GM23338 (cell line): ENCODE results near the gene ANKH. TPM values are rescaled to one million over a fixed set of nuclear protein-coding genes. Genes with fewer than 3 reads are reported as not detected.

ENCODE experiments used
- ATAC-seq: fragments of 200-7000 bp; cut with Tn5 transposase; 3 replicates; pipeline ENCODE4 v1.9.1; 2020
- DNase-seq: peaks from one replicate; pipeline ENCODE4 v3.0.0-alpha.2; 2015; ENCODE audit warnings: low spot score
- H2AFZ ChIP-seq: fragments of 200-600 bp; sonication (generic); 2 replicates; pipeline ENCODE4 v1.8.0; 2016; ENCODE audit warnings: antibody characterized with exemption, mild to moderate bottlenecking, moderate library complexity
- H3F3A ChIP-seq: fragments of 200-600 bp; sonication (generic); replicated peaks from 2 replicates; pipeline ENCODE4 v1.8.0; 2017; ENCODE audit warnings: antibody characterized with exemption, mixed run types, low read depth
- H3K27ac ChIP-seq: fragments of 200-600 bp; sonication (generic); 2 replicates; pipeline ENCODE4 v1.6.1; 2016; ENCODE audit warnings: low read depth
- H3K27me3 ChIP-seq: fragments of 200-600 bp; sonication (generic); 2 replicates; pipeline ENCODE4 v1.8.0; 2016; ENCODE audit warnings: mild to moderate bottlenecking, mixed run types, moderate library complexity; ENCODE audit not compliant: insufficient read depth
- H3K36me3 ChIP-seq: fragments of 200-600 bp; sonication (generic); 2 replicates; pipeline ENCODE4 v1.8.0; 2016; ENCODE audit warnings: mild to moderate bottlenecking; ENCODE audit not compliant: insufficient read depth
- H3K4me1 ChIP-seq: fragments of 200-600 bp; sonication (generic); 2 replicates; pipeline ENCODE4 v1.8.0; 2016; ENCODE audit warnings: mild to moderate bottlenecking, moderate library complexity; ENCODE audit not compliant: insufficient read depth
- H3K4me2 ChIP-seq: fragments of 200-600 bp; sonication (generic); 2 replicates; pipeline ENCODE4 v1.7.1; 2017; ENCODE audit warnings: mixed run types
- H3K4me3 ChIP-seq: fragments of 200-600 bp; sonication (generic); 2 replicates; pipeline ENCODE4 v1.6.1; 2016; ENCODE audit warnings: mixed run types
- H3K79me2 ChIP-seq: fragments of 200-600 bp; sonication (generic); replicated peaks from 2 replicates; pipeline ENCODE4 v1.8.0; 2017; ENCODE audit warnings: mild to moderate bottlenecking; ENCODE audit not compliant: insufficient read depth
- H3K9me2 ChIP-seq: fragments of 200-600 bp; sonication (generic); 2 replicates; pipeline ENCODE4 v1.8.0; 2017; ENCODE audit not compliant: insufficient read depth
- H4K20me1 ChIP-seq: fragments of 200-600 bp; sonication (generic); replicated peaks from 2 replicates; pipeline ENCODE4 v1.8.0; 2017; ENCODE audit warnings: mild to moderate bottlenecking; ENCODE audit not compliant: insufficient read depth
- H3K27ac Mint-ChIP-seq: 2 replicates; pipeline ENCODE4 v1.8.0; 2020; ENCODE audit warnings: inconsistent platforms, mild to moderate bottlenecking, moderate library complexity, mixed read lengths
- H3K27me3 Mint-ChIP-seq: 3 replicates; pipeline ENCODE4 v1.8.0; 2022; ENCODE audit warnings: low read depth, mild to moderate bottlenecking, moderate library complexity, mixed read lengths, inconsistent platforms; ENCODE audit not compliant: insufficient read depth, poor library complexity
- H3K36me3 Mint-ChIP-seq: 3 replicates; pipeline ENCODE4 v1.8.0; 2021; ENCODE audit warnings: low read depth, mild to moderate bottlenecking, inconsistent platforms, moderate library complexity, mixed read lengths
- H3K4me1 Mint-ChIP-seq: 3 replicates; pipeline ENCODE4 v1.8.0; 2020; ENCODE audit warnings: mild to moderate bottlenecking, inconsistent platforms, mixed read lengths
- H3K4me3 Mint-ChIP-seq: 3 replicates; pipeline ENCODE4 v1.8.0; 2021; ENCODE audit warnings: moderate library complexity, mild to moderate bottlenecking, inconsistent platforms, mixed read lengths
- H3K9me3 Mint-ChIP-seq: 3 replicates; pipeline ENCODE4 v1.8.0; 2020; ENCODE audit warnings: moderate library complexity, mild to moderate bottlenecking, inconsistent platforms, mixed read lengths
- CREB1 ChIP-seq: fragments of 250-450 bp; sonication (Bioruptor Pico); IDR thresholded peaks from 2 replicates; pipeline ENCODE4 v1.5.0; 2020; ENCODE audit warnings: low read depth, mild to moderate bottlenecking, moderate library complexity
- CTCF ChIP-seq, 2 experiments: fragments of 200-600 bp in 1 of 2; sonication (generic) in 1 of 2; conservative IDR thresholded peaks; 2 replicates each; pipeline versions ENCODE4 v1.5.1 to v1.6.1; 2016 to 2017; ENCODE audit warnings: antibody characterized with exemption in 2 of 2, low read depth in 2 of 2, mild to moderate bottlenecking in 2 of 2, moderate library complexity in 1 of 2
- ETS1 ChIP-seq: IDR thresholded peaks from 2 replicates; pipeline ENCODE4 v1.6.1; 2016; ENCODE audit warnings: antibody characterized with exemption
- EZH2 ChIP-seq: fragments of 200-600 bp; sonication (generic); IDR thresholded peaks from one replicate; pipeline ENCODE4 v1.8.0; 2017; ENCODE audit warnings: antibody characterized with exemption, mild to moderate bottlenecking, low read depth; ENCODE audit not compliant: unreplicated experiment
- EZH2phosphoT487 ChIP-seq: fragments of 200-600 bp; sonication (generic); IDR thresholded peaks from one replicate; pipeline ENCODE4 v1.8.1; 2018; ENCODE audit warnings: antibody characterized with exemption; ENCODE audit not compliant: unreplicated experiment
- JUNB ChIP-seq: IDR thresholded peaks from one replicate; pipeline ENCODE4 v1.6.1; 2016; ENCODE audit warnings: antibody characterized with exemption; ENCODE audit not compliant: unreplicated experiment
- NANOG ChIP-seq: IDR thresholded peaks from 2 replicates; pipeline ENCODE4 v1.6.1; 2016; ENCODE audit warnings: antibody characterized with exemption, borderline replicate concordance
- POLR2AphosphoS5 ChIP-seq: IDR thresholded peaks from 2 replicates; pipeline ENCODE4 v1.6.1; 2016; ENCODE audit warnings: antibody characterized with exemption, low read depth
- REST ChIP-seq: IDR thresholded peaks from one replicate; pipeline ENCODE4 v1.6.1; 2018; ENCODE audit warnings: antibody characterized with exemption; ENCODE audit not compliant: unreplicated experiment
- STAT1 ChIP-seq: IDR thresholded peaks from one replicate; pipeline ENCODE4 v1.6.1; 2016; ENCODE audit warnings: antibody characterized with exemption; ENCODE audit not compliant: unreplicated experiment
- ZNF114 ChIP-seq: fragments of 250-450 bp; sonication (Bioruptor Pico); IDR thresholded peaks from 2 replicates; pipeline ENCODE4 v1.5.0; 2020; ENCODE audit warnings: mild to moderate bottlenecking, moderate library complexity
- ZNF331 ChIP-seq: fragments of 250-450 bp; sonication (Bioruptor Pico); IDR thresholded peaks from 2 replicates; pipeline ENCODE4 v1.5.0; 2020; ENCODE audit warnings: low read depth, mild to moderate bottlenecking, moderate library complexity
- polyA plus RNA-seq: library from polyadenylated mRNA; unstranded; fragments of >200 nt; fragmentation: Nextera tagmentation; extraction: Ambion mirVana; gene quantifications from 2 replicates; pipeline ENCODE4 v1.2.1, GENCODE V29; 2016
- total RNA-seq: library from RNA; depleted of rRNA; stranded (reverse); fragments of >200 nt; shearing (Covaris generic); gene quantifications from 2 replicates; pipeline ENCODE4 v1.2.3, GENCODE V29; 2014
- TF ChIP-seq, protein P1 (sequence below): fragments of 250-450 bp; sonication (Bioruptor Pico); IDR thresholded peaks from 2 replicates; pipeline ENCODE4 v1.5.0; 2020; ENCODE audit warnings: mild to moderate bottlenecking, moderate library complexity

Gene ANKH
- total and polyA plus RNA-seq, 2 experiments from 2014 or later = 5.0 to 6.1 TPM

DNA sequence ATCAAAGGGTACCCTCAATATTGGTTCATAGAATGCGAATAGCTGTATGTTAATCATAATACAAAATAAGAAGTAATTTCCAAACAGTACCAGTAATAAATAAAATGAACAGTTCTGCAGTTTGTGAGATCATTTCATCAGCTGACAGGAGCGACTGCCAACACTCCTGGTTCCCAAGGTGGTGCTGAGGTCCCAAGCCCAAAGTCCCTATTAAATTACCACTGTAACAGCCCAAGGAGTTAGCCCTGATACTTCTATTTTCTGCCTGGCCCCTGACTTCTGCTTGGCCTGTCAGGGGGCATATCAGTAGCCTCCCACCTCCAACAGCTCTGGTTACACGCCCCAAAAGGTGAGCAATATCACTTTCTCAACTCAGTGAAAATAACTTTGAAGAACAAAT, 47.1 kb downstream of the ANKH start:
- H3K79me2 ChIP-seq = no peaks in the 10 kb centered on the region
- H3K4me3 ChIP-seq = no peak overlapping the region
- H3K36me3 ChIP-seq = no peaks in the 10 kb centered on the region
- no peak overlapping the region for H3K27ac Mint-ChIP-seq
- no peaks in the 10 kb centered on the region for H3K9me3 Mint-ChIP-seq
- H3K4me3 Mint-ChIP-seq = no peak overlapping the region
- H2AFZ ChIP-seq = no peak overlapping the region
- no peaks in the 10 kb centered on the region for H4K20me1 ChIP-seq
- no peak overlapping the region for H3K27ac ChIP-seq
- peaks cover 3% of the 10 kb centered on the region; the same call in 1 of the 3 replicates for H3K4me1 Mint-ChIP-seq
- H3K4me1 ChIP-seq = no peaks in the 10 kb centered on the region
- H3K4me2 ChIP-seq = no peak overlapping the region
- H3K27me3 Mint-ChIP-seq = no peaks in the 10 kb centered on the region
- no peaks in the 10 kb centered on the region for H3K27me3 ChIP-seq
- DNase-seq (no peak), ATAC-seq (no peak)
- H3F3A ChIP-seq = no peaks in the 10 kb centered on the region
- H3K9me2 ChIP-seq = no peaks in the 10 kb centered on the region
- TF ChIP-seq EZH2 = no peak
- TF ChIP-seq, protein P1, sequence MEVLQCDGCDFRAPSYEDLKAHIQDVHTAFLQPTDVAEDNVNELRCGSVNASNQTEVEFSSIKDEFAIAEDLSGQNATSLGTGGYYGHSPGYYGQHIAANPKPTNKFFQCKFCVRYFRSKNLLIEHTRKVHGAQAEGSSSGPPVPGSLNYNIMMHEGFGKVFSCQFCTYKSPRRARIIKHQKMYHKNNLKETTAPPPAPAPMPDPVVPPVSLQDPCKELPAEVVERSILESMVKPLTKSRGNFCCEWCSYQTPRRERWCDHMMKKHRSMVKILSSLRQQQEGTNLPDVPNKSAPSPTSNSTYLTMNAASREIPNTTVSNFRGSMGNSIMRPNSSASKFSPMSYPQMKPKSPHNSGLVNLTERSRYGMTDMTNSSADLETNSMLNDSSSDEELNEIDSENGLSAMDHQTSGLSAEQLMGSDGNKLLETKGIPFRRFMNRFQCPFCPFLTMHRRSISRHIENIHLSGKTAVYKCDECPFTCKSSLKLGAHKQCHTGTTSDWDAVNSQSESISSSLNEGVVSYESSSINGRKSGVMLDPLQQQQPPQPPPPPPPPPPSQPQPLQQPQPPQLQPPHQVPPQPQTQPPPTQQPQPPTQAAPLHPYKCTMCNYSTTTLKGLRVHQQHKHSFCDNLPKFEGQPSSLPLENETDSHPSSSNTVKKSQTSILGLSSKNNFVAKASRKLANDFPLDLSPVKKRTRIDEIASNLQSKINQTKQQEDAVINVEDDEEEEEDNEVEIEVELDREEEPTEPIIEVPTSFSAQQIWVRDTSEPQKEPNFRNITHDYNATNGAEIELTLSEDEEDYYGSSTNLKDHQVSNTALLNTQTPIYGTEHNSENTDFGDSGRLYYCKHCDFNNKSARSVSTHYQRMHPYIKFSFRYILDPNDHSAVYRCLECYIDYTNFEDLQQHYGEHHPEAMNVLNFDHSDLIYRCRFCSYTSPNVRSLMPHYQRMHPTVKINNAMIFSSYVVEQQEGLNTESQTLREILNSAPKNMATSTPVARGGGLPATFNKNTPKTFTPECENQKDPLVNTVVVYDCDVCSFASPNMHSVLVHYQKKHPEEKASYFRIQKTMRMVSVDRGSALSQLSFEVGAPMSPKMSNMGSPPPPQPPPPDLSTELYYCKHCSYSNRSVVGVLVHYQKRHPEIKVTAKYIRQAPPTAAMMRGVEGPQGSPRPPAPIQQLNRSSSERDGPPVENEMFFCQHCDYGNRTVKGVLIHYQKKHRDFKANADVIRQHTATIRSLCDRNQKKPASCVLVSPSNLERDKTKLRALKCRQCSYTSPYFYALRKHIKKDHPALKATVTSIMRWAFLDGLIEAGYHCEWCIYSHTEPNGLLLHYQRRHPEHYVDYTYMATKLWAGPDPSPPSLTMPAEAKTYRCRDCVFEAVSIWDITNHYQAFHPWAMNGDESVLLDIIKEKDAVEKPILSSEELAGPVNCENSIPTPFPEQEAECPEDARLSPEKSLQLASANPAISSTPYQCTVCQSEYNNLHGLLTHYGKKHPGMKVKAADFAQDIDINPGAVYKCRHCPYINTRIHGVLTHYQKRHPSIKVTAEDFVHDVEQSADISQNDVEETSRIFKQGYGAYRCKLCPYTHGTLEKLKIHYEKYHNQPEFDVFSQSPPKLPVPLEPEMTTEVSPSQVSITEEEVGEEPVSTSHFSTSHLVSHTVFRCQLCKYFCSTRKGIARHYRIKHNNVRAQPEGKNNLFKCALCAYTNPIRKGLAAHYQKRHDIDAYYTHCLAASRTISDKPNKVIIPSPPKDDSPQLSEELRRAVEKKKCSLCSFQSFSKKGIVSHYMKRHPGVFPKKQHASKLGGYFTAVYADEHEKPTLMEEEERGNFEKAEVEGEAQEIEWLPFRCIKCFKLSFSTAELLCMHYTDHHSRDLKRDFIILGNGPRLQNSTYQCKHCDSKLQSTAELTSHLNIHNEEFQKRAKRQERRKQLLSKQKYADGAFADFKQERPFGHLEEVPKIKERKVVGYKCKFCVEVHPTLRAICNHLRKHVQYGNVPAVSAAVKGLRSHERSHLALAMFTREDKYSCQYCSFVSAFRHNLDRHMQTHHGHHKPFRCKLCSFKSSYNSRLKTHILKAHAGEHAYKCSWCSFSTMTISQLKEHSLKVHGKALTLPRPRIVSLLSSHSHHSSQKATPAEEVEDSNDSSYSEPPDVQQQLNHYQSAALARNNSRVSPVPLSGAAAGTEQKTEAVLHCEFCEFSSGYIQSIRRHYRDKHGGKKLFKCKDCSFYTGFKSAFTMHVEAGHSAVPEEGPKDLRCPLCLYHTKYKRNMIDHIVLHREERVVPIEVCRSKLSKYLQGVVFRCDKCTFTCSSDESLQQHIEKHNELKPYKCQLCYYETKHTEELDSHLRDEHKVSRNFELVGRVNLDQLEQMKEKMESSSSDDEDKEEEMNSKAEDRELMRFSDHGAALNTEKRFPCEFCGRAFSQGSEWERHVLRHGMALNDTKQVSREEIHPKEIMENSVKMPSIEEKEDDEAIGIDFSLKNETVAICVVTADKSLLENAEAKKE (CRISPR knock-in tag) = no peak
- TF ChIP-seq CREB1 (CRISPR knock-in tag) = no peak
- no peak for TF ChIP-seq ETS1
- TF ChIP-seq CTCF (conservative IDR thresholded peaks at IDR 0.05; ENCODE audit: low read depth in 2 of 2) = no peak
- TF ChIP-seq EZH2phosphoT487 = no peak
- TF ChIP-seq ZNF331 = no peak
- TF ChIP-seq ZNF114 (CRISPR knock-in tag) = no peak
- no peak for TF ChIP-seq NANOG
- TF ChIP-seq POLR2AphosphoS5 = no peak
- TF ChIP-seq REST = no peak
- TF ChIP-seq JUNB = no peak
- TF ChIP-seq STAT1 = no peak
- no peaks in the 10 kb centered on the region for H3K36me3 Mint-ChIP-seq
